Fibroblast of the conjunctiva (primary cell): Measurements from ENCODE around the gene USP47.

ENCODE experiments used
- DNase-seq: peaks from one replicate; pipeline ENCODE4 v3.0.0-alpha.2; 2010; ENCODE audit warnings: low read depth

Gene USP47

GRCh38 chr11:11967669-11968510, 126.1 kb downstream of the USP47 start:
- no peak for DNase-seq

GRCh38 chr11:11968511-11969280, 126.9 kb downstream of the USP47 start:
- DNase-seq = peak; percentile 86

- DNase-seq = no peak
Observed at GRCh38 chr11:11969380-11970215, 127.8 kb downstream of the USP47 start.

- no peak for DNase-seq
Observed at GRCh38 chr11:11970556-11970955, 128.8 kb downstream of the USP47 start.

- no peak for DNase-seq
Observed at GRCh38 chr11:11971906-11972547, 130.3 kb downstream of the USP47 start.

- no peak for DNase-seq
Observed at GRCh38 chr11:11972730-11973341, 131.1 kb downstream of the USP47 start.

- DNase-seq = no peak
Observed at GRCh38 chr11:11973361-11973800, 131.6 kb downstream of the USP47 start.

- no peak for DNase-seq
Observed at GRCh38 chr11:11973866-11974265, 132.1 kb downstream of the USP47 start.

- no peak for DNase-seq
Observed at GRCh38 chr11:11975201-11976092, 133.7 kb downstream of the USP47 start.

GRCh38 chr11:11976481-11977127, 134.8 kb downstream of the USP47 start:
- no peak for DNase-seq

- DNase-seq = no peak
Observed at GRCh38 chr11:11977206-11977938, 135.6 kb downstream of the USP47 start.

GRCh38 chr11:11978098-11978637, 136.4 kb downstream of the USP47 start:
- DNase-seq = no peak

GRCh38 chr11:11978792-11979487, 137.2 kb downstream of the USP47 start:
- no peak for DNase-seq

- no peak for DNase-seq
Observed at GRCh38 chr11:11979488-11980117, 137.8 kb downstream of the USP47 start.

GRCh38 chr11:11980200-11980599, 138.4 kb downstream of the USP47 start:
- no peak for DNase-seq

- DNase-seq = no peak
Observed at GRCh38 chr11:11980841-11981308, 139.1 kb downstream of the USP47 start.

GRCh38 chr11:11981364-11981763, 139.6 kb downstream of the USP47 start:
- DNase-seq = no peak
